HG02798 (cell line): Measurements from ENCODE around the gene FSTL3.

Experiments used
- ATAC-seq: cut with Tn5 transposase; IDR thresholded peaks from one replicate; pipeline ENCODE4 v1.9.1; 2021; ENCODE audit warnings: mild to moderate bottlenecking; ENCODE audit not compliant: unreplicated experiment, poor library complexity

FSTL3 gene

GRCh38 chr19:729965-730668 lies 53.9 kb downstream of the FSTL3 start:
- ATAC-seq: no peak

- ATAC-seq: no peak
These were observed 54.8 kb downstream of the FSTL3 start for GRCh38 chr19:731000-731399.

- ATAC-seq: no peak
These were observed 56.2 kb downstream of the FSTL3 start for GRCh38 chr19:732148-733069.
